Mucosa of stomach (tissue), 1 donor: Measurements from ENCODE around the gene CLDN25.

Experiments
- H3K27me3 ChIP-seq: one replicate; pipeline ENCODE4 v1.7.0; 2013; ENCODE audit warnings: mild to moderate bottlenecking, low read length; ENCODE audit not compliant: control insufficient read depth, insufficient read depth
- H3K36me3 ChIP-seq: one replicate; pipeline ENCODE4 v1.7.0; 2013; ENCODE audit warnings: low read length; ENCODE audit not compliant: control insufficient read depth, insufficient read depth
- H3K4me1 ChIP-seq: one replicate; pipeline ENCODE4 v1.7.0; 2013; ENCODE audit warnings: mild to moderate bottlenecking, low read length; ENCODE audit not compliant: control insufficient read depth, insufficient read depth
- H3K4me3 ChIP-seq: one replicate; pipeline ENCODE4 v1.7.0; 2013; ENCODE audit warnings: low read length
- H3K9ac ChIP-seq: one replicate; pipeline ENCODE4 v1.7.0; 2013; ENCODE audit warnings: mild to moderate bottlenecking, low read length, moderate library complexity
- H3K9me3 ChIP-seq: one replicate; pipeline ENCODE4 v1.7.0; 2013; ENCODE audit warnings: mild to moderate bottlenecking, low read length, moderate library complexity; ENCODE audit not compliant: control insufficient read depth
- donor health status: Pancreatic carcinoma.

Gene CLDN25

DNA sequence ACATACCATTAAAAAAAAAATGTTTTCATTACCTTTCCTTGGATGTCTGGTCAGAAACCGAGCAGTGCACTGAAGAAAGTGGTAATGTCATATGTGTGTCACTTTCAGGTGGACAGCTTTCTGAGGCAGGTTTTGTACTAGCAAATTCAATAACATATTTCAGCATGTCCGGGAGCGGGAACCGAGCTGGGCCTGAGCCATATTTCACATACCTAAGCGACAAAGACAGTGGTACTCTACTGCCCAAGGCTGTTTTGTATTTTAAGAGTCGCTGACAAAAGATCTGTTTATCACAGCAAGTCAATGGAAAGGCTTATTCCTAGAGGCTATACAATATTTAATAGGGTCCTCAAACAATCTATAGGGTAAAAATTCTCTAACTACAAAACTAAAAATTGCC, 38.0 kb downstream of the CLDN25 start:
- H3K9ac ChIP-seq = no peak overlapping the region
- no peak overlapping the region for H3K4me3 ChIP-seq
- H3K36me3 ChIP-seq = no peaks in the 10 kb centered on the region
- H3K4me1 ChIP-seq = no peaks in the 10 kb centered on the region
- H3K27me3 ChIP-seq = no peaks in the 10 kb centered on the region
- H3K9me3 ChIP-seq = no peaks in the 10 kb centered on the region

- H3K9me3 ChIP-seq = no peaks in the 10 kb centered on the region
- no peak overlapping the region for H3K4me3 ChIP-seq
- no peaks in the 10 kb centered on the region for H3K27me3 ChIP-seq
- no peaks in the 10 kb centered on the region for H3K36me3 ChIP-seq
- no peak overlapping the region for H3K9ac ChIP-seq
- H3K4me1 ChIP-seq = no peaks in the 10 kb centered on the region
Observed at GRCh38 chr11:113818426-113818825, 38.8 kb downstream of the CLDN25 start.

GRCh38 chr11:113827477-113827876, 47.9 kb downstream of the CLDN25 start:
- H3K27me3 ChIP-seq = no peaks in the 10 kb centered on the region
- no peaks in the 10 kb centered on the region for H3K36me3 ChIP-seq
- H3K4me1 ChIP-seq = no peaks in the 10 kb centered on the region
- H3K9ac ChIP-seq = no peak overlapping the region
- no peak overlapping the region for H3K4me3 ChIP-seq
- no peaks in the 10 kb centered on the region for H3K9me3 ChIP-seq

DNA sequence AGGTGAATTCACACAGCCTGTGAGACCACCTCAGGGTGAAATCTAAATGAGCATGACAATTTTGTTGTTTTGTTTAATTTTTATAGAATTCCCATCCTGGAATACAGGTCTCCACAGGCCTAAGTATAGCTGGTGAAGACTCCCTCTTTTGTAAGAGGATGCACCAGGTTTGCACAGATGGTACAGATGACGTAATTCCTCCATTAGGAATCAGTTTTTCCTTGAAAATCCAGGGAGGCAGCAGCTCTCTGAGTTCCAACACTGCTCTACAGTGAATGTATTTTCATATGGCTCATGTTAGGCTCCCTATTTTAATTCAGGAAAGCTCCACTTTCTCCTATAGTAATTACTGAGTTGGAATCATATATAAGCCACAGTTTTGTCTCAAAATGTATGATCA, 48.6 kb downstream of the CLDN25 start:
- H3K4me3 ChIP-seq = no peak overlapping the region
- H3K9me3 ChIP-seq = no peaks in the 10 kb centered on the region
- H3K36me3 ChIP-seq = no peaks in the 10 kb centered on the region
- H3K9ac ChIP-seq = no peak overlapping the region
- no peaks in the 10 kb centered on the region for H3K27me3 ChIP-seq
- H3K4me1 ChIP-seq = no peaks in the 10 kb centered on the region

- H3K9ac ChIP-seq = no peak overlapping the region
- H3K9me3 ChIP-seq = no peaks in the 10 kb centered on the region
- no peaks in the 10 kb centered on the region for H3K4me1 ChIP-seq
- no peaks in the 10 kb centered on the region for H3K27me3 ChIP-seq
- H3K4me3 ChIP-seq = no peak overlapping the region
- no peaks in the 10 kb centered on the region for H3K36me3 ChIP-seq
Observed at GRCh38 chr11:113829751-113830150, 50.2 kb downstream of the CLDN25 start.
